ENCODE data around the gene SH3BP1.

Gene SH3BP1

DNA sequence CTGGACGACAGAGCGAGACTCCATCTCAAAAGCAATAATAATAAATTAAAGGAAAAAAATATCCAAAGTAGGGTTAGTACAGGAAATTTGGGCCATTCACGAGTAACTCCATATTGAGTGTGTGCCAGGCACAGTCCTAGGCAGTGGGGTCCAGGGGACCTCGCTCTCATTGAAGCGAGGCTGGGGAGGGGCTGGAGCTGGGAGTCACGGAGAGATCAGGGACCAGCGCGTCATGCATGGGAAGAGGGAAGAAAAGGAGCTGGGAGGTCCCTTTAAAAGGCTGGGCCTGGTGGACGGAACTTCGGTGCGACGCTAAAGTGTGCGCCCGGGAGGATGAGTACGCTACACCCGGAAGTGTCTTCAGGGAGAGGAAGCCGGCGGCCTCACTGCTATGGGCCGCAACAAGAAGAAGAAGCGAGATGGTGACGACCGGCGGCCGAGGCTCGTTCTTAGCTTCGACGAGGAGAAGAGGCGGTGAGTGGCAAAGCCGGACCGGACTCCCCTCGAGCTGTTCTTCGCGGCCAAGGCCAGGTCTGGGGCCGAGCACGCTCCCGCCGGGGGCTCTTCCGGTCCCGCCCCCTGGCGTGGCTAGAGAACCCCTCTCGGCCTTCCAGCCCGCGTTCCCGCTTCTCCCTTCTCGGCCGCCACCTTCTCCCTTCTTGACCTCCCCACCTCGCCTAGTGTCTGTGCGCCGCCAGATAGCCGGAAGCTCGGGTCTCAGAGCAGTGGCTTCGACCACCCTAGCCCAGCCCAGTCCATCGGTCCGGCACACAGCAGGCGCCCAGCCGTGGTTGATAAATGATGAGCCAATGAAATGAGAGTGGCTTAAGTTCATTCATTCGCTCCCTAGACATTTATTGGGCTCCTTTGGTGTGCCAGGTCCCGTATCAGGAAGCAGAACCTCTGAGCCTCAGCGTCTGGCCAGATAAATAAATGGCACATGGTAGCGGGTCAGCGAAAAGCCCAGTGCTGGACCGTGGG is 46.8 kb downstream of the SH3BP1 start, which contains the start of gene NOL12:
NOL12 (plus strand) TSS at position 342 of the 981 bp plus-strand sequence; CDS start at position 392, 50 bp downstream.
- Histone ChIP-seq H3K36me3 (ENCODE audit: control insufficient read depth in 1 of 2, insufficient read depth in 2 of 2, low read depth in 1 of 2, low read length in 2 of 2) (peaks cover 24 to 28% of the 10 kb centered on the region in 2 experiments), H2AFZ (ENCODE audit: low read depth, low read length) (peak within 1 kb of the TSS; percentile 92), H3K9ac (ENCODE audit: low read length) (peak within 1 kb of the TSS; percentile 95), H2BK120ac (ENCODE audit: low read depth, low read length) (no peak within 1 kb of the TSS), H3K4ac (ENCODE audit: low read depth in 1 of 2, low read length in 2 of 2) (peak within 1 kb of the TSS in 1 of 2 experiments; percentile 96), H4K91ac (ENCODE audit: low read length) (peak within 1 kb of the TSS; percentile 79), H2BK15ac (ENCODE audit: low read depth, poor library complexity, severe bottlenecking) (peak within 1 kb of the TSS; percentile 2), H3K18ac (ENCODE audit: low read depth in 1 of 2, low read length in 2 of 2) (peak within 1 kb of the TSS; percentile 68 to 93), H2AK5ac (ENCODE audit: low read length, severe bottlenecking) (no peak within 1 kb of the TSS), H2BK12ac (ENCODE audit: low read length in 2 of 2) (peak within 1 kb of the TSS in 1 of 2 experiments; percentile 94), H3K27ac (ENCODE audit: low read length, poor library complexity, severe bottlenecking) (peak within 1 kb of the TSS; percentile 77), H3K27me3 (ENCODE audit: control insufficient read depth in 1 of 2, insufficient read depth in 1 of 2, low read length in 2 of 2) (no peaks in the 10 kb centered on the region), H3K9me3 (ENCODE audit: control insufficient read depth, low read length) (no peaks in the 10 kb centered on the region), H2BK5ac (ENCODE audit: low read depth, low read length, poor library complexity, severe bottlenecking) (peak within 1 kb of the TSS; percentile 68), H3K79me1 (replicated peaks; ENCODE audit: low read length, poor library complexity, severe bottlenecking) (peaks cover 23% of the 10 kb centered on the region), H3K23ac (ENCODE audit: low read length in 2 of 2) (no peak within 1 kb of the TSS), H3K4me2 (ENCODE audit: low read length, poor library complexity, severe bottlenecking) (peak within 1 kb of the TSS; percentile 65), H3K4me3 (ENCODE audit: insufficient read depth in 1 of 2, low read depth in 1 of 2, low read length in 2 of 2) (peak within 1 kb of the TSS; percentile 90), H4K8ac (ENCODE audit: low read length) (peak within 1 kb of the TSS; percentile 74), H3K14ac (ENCODE audit: low read length in 2 of 2) (peak within 1 kb of the TSS in 1 of 2 experiments; percentile 89), H3K4me1 (ENCODE audit: control insufficient read depth, insufficient read depth, low read depth, low read length) (peaks cover 15% of the 10 kb centered on the region)
- 2% methylated on average over 57 of the region's 62 CpGs for WGBS
- peak; percentile 94 for DNase-seq

DNA sequence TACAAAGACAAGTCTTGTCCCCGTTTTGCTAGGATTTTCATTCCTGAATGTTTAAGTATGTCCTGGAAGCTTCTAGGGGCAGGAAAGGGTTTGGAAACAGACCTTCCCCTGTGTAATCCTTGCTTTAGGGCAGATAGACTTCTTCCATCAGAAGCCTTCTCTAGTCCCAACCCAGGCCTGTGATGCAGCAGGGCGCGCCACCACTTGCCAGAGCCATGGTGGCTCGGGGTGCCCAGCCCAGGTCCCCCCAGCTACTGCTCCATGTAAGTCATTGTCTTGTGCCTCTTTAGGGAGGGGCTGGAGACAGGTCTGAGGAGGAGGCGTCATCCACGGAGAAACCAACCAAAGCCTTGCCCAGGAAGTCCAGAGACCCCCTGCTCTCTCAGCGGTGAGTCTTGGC is 50.9 kb downstream of the SH3BP1 start:
- H3K4me3 ChIP-seq (ENCODE audit: insufficient read depth in 1 of 2, low read depth in 1 of 2, low read length in 2 of 2): no peak overlapping the region
- no peak overlapping the region for H3K4me2 ChIP-seq (ENCODE audit: low read length, poor library complexity, severe bottlenecking)
- no peak overlapping the region for H3K14ac ChIP-seq (ENCODE audit: low read length in 2 of 2)
- H2BK5ac ChIP-seq (ENCODE audit: low read depth, low read length, poor library complexity, severe bottlenecking): no peak overlapping the region
- H4K91ac ChIP-seq (ENCODE audit: low read length): no peak overlapping the region
- no peak overlapping the region for H3K18ac ChIP-seq (ENCODE audit: low read depth in 1 of 2, low read length in 2 of 2)
- H3K9me3 ChIP-seq (ENCODE audit: control insufficient read depth, low read length): no peaks in the 10 kb centered on the region
- H3K79me1 ChIP-seq (replicated peaks; ENCODE audit: low read length, poor library complexity, severe bottlenecking): peaks cover 28% of the 10 kb centered on the region
- H3K4me1 ChIP-seq (ENCODE audit: control insufficient read depth, insufficient read depth, low read depth, low read length): peaks cover 10% of the 10 kb centered on the region
- DNase-seq: no peak
- WGBS: 98% methylated on average over 6 of the region's 7 CpGs
- no peak overlapping the region for H2BK12ac ChIP-seq (ENCODE audit: low read length in 2 of 2)
- no peak overlapping the region for H3K27ac ChIP-seq (ENCODE audit: low read length, poor library complexity, severe bottlenecking)
- peaks cover 54 to 56% of the 10 kb centered on the region in 2 experiments for H3K36me3 ChIP-seq (ENCODE audit: control insufficient read depth in 1 of 2, insufficient read depth in 2 of 2, low read depth in 1 of 2, low read length in 2 of 2)
- no peak overlapping the region for H2AFZ ChIP-seq (ENCODE audit: low read depth, low read length)
- H3K9ac ChIP-seq (ENCODE audit: low read length): no peak overlapping the region
- no peaks in the 10 kb centered on the region for H3K27me3 ChIP-seq (ENCODE audit: control insufficient read depth in 1 of 2, insufficient read depth in 1 of 2, low read length in 2 of 2)
- H2BK120ac ChIP-seq (ENCODE audit: low read depth, low read length): no peak overlapping the region
- H3K4ac ChIP-seq (ENCODE audit: low read depth in 1 of 2, low read length in 2 of 2): no peak overlapping the region
- no peak overlapping the region for H2AK5ac ChIP-seq (ENCODE audit: low read length, severe bottlenecking)
- no peak overlapping the region for H2BK15ac ChIP-seq (ENCODE audit: low read depth, poor library complexity, severe bottlenecking)
- no peak overlapping the region for H3K23ac ChIP-seq (ENCODE audit: low read length in 2 of 2)
- no peak overlapping the region for H4K8ac ChIP-seq (ENCODE audit: low read length)

DNA sequence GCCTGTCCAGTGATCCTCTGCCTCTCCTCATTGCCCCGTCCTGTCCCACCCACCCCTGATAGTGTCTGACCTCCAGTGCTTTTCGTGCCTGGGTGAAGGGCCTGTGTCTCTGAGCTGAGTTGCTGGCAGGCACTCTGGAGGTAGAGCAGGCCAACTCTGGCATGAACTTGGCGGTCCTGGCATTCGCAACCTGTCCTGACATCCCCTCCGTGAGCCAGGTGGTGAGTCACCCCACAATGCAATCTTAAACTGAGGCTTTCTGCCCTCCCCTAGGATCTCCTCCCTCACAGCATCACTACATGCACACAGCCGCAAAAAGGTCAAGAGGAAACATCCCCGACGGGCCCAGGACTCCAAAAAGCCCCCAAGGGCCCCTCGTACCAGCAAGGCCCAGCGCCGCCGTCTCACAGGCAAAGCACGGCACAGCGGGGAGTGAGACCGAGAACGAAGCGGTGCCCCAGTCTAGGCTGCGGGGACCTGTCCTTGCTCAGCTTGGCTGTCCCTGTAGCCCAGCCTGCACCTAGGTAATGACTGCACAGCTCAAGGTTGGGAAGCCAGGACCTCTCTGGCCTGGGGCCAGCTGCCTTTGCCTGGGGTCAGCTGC is 51.5 kb downstream of the SH3BP1 start:
- no peak overlapping the region for H2AK5ac ChIP-seq (ENCODE audit: low read length, severe bottlenecking)
- H2BK5ac ChIP-seq (ENCODE audit: low read depth, low read length, poor library complexity, severe bottlenecking): no peak overlapping the region
- no peaks in the 10 kb centered on the region for H3K9me3 ChIP-seq (ENCODE audit: control insufficient read depth, low read length)
- no peak overlapping the region for H3K9ac ChIP-seq (ENCODE audit: low read length)
- no peak overlapping the region for H2BK120ac ChIP-seq (ENCODE audit: low read depth, low read length)
- H2AFZ ChIP-seq (ENCODE audit: low read depth, low read length): no peak overlapping the region
- WGBS: 96% methylated on average over 18 of the region's 18 CpGs
- no peak overlapping the region for H3K23ac ChIP-seq (ENCODE audit: low read length in 2 of 2)
- peaks cover 28% of the 10 kb centered on the region for H3K79me1 ChIP-seq (replicated peaks; ENCODE audit: low read length, poor library complexity, severe bottlenecking)
- no peak for DNase-seq
- peaks cover 9% of the 10 kb centered on the region for H3K4me1 ChIP-seq (ENCODE audit: control insufficient read depth, insufficient read depth, low read depth, low read length)
- no peak overlapping the region for H2BK15ac ChIP-seq (ENCODE audit: low read depth, poor library complexity, severe bottlenecking)
- no peaks in the 10 kb centered on the region for H3K27me3 ChIP-seq (ENCODE audit: control insufficient read depth in 1 of 2, insufficient read depth in 1 of 2, low read length in 2 of 2)
- H3K18ac ChIP-seq (ENCODE audit: low read depth in 1 of 2, low read length in 2 of 2): no peak overlapping the region
- no peak overlapping the region for H3K14ac ChIP-seq (ENCODE audit: low read length in 2 of 2)
- no peak overlapping the region for H3K4ac ChIP-seq (ENCODE audit: low read depth in 1 of 2, low read length in 2 of 2)
- H3K36me3 ChIP-seq (ENCODE audit: control insufficient read depth in 1 of 2, insufficient read depth in 2 of 2, low read depth in 1 of 2, low read length in 2 of 2): peaks cover 54 to 56% of the 10 kb centered on the region in 2 experiments
- no peak overlapping the region for H4K8ac ChIP-seq (ENCODE audit: low read length)
- no peak overlapping the region for H2BK12ac ChIP-seq (ENCODE audit: low read length in 2 of 2)
- H3K27ac ChIP-seq (ENCODE audit: low read length, poor library complexity, severe bottlenecking): no peak overlapping the region
- H4K91ac ChIP-seq (ENCODE audit: low read length): no peak overlapping the region
- no peak overlapping the region for H3K4me3 ChIP-seq (ENCODE audit: insufficient read depth in 1 of 2, low read depth in 1 of 2, low read length in 2 of 2)
- H3K4me2 ChIP-seq (ENCODE audit: low read length, poor library complexity, severe bottlenecking): no peak overlapping the region
